A549 (cell line): Measurements from ENCODE around the gene DAD1.

ENCODE experiments used
- CHD4 ChIP-seq: fragments of 200-600 bp; sonication (generic); IDR thresholded peaks from 2 replicates; pipeline ENCODE4 v1.6.1; 2016; ENCODE audit warnings: antibody characterized with exemption, mild to moderate bottlenecking, borderline replicate concordance
- EP300 ChIP-seq, 2 experiments: fragments of >200 bp; sonication (Bioruptor Twin); formaldehyde crosslinking; IDR thresholded peaks; 2 replicates in 1 of 2; 3 replicates in 1 of 2; pipeline ENCODE4 v1.6.1; 2016 to 2017
- ESRRA ChIP-seq: fragments of 150-350 bp; IDR thresholded peaks from 2 replicates; pipeline ENCODE4 v1.6.1; 2014; ENCODE audit warnings: mild to moderate bottlenecking, low read length, borderline replicate concordance
- HDAC2 ChIP-seq: fragments of 200-600 bp; sonication (generic); IDR thresholded peaks from 2 replicates; pipeline ENCODE4 v1.6.1; 2016
- JUN ChIP-seq, 2 experiments: fragments of >200 bp; sonication (Bioruptor Twin); formaldehyde crosslinking; IDR thresholded peaks; 2 replicates in 1 of 2; 3 replicates in 1 of 2; pipeline ENCODE4 v1.6.1; 2016 to 2017
- KDM1A ChIP-seq: fragments of 200-600 bp; sonication (generic); IDR thresholded peaks from 2 replicates; pipeline ENCODE4 v1.6.1; 2016; ENCODE audit warnings: low read depth, mild to moderate bottlenecking
- POLR2A ChIP-seq: IDR thresholded peaks from 2 replicates; pipeline ENCODE4 v1.6.1; 2012; ENCODE audit warnings: mild to moderate bottlenecking, low read length
- RAD21 ChIP-seq, 2 experiments: fragments of >200 bp in 1 of 2; sonication (Bioruptor Twin) in 1 of 2; formaldehyde crosslinking in 1 of 2; IDR thresholded peaks in 1 of 2; conservative IDR thresholded peaks in 1 of 2; 2 replicates in 1 of 2; 3 replicates in 1 of 2; pipeline ENCODE4 v1.6.1; 2012 to 2018; ENCODE audit warnings: inconsistent platforms in 1 of 2
- RFX5 ChIP-seq: fragments of 450-650 bp; IDR thresholded peaks from 2 replicates; pipeline ENCODE4 v1.7.1; 2014; ENCODE audit warnings: antibody characterized with exemption, mild to moderate bottlenecking, moderate library complexity
- SREBF2 ChIP-seq: fragments of 450-650 bp; IDR thresholded peaks from 2 replicates; pipeline ENCODE4 v1.6.1; 2014; ENCODE audit warnings: mild to moderate bottlenecking, moderate library complexity
- ZNF302 ChIP-seq: fragments of 250-450 bp; sonication (Bioruptor Pico); IDR thresholded peaks from 2 replicates; pipeline ENCODE4 v1.9.0; 2021; ENCODE audit warnings: inconsistent platforms, mild to moderate bottlenecking, moderate library complexity
- TF ChIP-seq, protein P1 (sequence below): fragments of 450-650 bp; IDR thresholded peaks from 2 replicates; pipeline ENCODE4 v1.6.1; 2014; ENCODE audit warnings: antibody characterized with exemption
- TF ChIP-seq, protein P2 (sequence below): fragments of 200-600 bp; sonication (generic); IDR thresholded peaks from 2 replicates; pipeline ENCODE4 v1.6.1; 2016; ENCODE audit warnings: antibody characterized with exemption, mild to moderate bottlenecking, moderate library complexity
- TF ChIP-seq, protein P3 (sequence below): fragments of >200 bp; sonication (Bioruptor Twin); formaldehyde crosslinking; IDR thresholded peaks from 3 replicates; pipeline ENCODE4 v1.5.1; 2016

DNA sequence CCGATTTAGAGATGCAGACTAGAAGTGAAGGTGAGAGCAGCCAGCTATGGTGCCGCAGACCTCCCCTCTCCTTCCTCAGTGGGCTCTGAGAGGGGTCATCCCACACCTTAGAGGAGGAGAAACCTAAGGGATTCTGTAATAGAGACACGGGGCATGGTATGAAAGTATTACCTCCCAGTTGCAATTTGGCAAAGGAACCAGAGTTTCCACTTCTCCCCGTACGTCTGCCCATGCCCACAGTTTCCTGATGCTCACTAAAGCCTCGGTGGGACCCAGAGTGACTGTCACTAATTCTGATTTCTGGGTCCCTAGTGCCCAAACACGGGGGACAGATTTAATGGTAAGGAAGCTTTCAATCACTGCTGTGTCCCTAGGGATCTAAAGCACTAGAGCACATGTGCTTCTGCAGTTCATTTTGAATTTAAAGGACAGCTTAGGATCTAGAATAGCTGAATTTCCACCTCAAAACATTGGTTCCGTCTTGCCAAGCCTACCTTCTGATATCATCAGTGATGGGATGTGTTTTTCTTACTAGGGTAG lies 44.1 kb downstream of the DAD1 start:
- TF ChIP-seq, protein P1, sequence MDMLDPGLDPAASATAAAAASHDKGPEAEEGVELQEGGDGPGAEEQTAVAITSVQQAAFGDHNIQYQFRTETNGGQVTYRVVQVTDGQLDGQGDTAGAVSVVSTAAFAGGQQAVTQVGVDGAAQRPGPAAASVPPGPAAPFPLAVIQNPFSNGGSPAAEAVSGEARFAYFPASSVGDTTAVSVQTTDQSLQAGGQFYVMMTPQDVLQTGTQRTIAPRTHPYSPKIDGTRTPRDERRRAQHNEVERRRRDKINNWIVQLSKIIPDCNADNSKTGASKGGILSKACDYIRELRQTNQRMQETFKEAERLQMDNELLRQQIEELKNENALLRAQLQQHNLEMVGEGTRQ: no peak
- TF ChIP-seq, protein P2, sequence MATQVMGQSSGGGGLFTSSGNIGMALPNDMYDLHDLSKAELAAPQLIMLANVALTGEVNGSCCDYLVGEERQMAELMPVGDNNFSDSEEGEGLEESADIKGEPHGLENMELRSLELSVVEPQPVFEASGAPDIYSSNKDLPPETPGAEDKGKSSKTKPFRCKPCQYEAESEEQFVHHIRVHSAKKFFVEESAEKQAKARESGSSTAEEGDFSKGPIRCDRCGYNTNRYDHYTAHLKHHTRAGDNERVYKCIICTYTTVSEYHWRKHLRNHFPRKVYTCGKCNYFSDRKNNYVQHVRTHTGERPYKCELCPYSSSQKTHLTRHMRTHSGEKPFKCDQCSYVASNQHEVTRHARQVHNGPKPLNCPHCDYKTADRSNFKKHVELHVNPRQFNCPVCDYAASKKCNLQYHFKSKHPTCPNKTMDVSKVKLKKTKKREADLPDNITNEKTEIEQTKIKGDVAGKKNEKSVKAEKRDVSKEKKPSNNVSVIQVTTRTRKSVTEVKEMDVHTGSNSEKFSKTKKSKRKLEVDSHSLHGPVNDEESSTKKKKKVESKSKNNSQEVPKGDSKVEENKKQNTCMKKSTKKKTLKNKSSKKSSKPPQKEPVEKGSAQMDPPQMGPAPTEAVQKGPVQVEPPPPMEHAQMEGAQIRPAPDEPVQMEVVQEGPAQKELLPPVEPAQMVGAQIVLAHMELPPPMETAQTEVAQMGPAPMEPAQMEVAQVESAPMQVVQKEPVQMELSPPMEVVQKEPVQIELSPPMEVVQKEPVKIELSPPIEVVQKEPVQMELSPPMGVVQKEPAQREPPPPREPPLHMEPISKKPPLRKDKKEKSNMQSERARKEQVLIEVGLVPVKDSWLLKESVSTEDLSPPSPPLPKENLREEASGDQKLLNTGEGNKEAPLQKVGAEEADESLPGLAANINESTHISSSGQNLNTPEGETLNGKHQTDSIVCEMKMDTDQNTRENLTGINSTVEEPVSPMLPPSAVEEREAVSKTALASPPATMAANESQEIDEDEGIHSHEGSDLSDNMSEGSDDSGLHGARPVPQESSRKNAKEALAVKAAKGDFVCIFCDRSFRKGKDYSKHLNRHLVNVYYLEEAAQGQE: no peak
- TF ChIP-seq KDM1A (no peak), RAD21 (conservative IDR thresholded peaks at IDR 0.05 in 1 of 2, IDR thresholded peaks at IDR 0.05 in 1 of 2) (no peak), EP300 (IDR thresholded peaks at IDR 0.05) (no peak), POLR2A (no peak), HDAC2 (no peak), RFX5 (no peak), ZNF302 (CRISPR knock-in tag) (no peak), CHD4 (no peak), SREBF2 (no peak), JUN (IDR thresholded peaks at IDR 0.05) (no peak), ESRRA (no peak)
- TF ChIP-seq, protein P3, sequence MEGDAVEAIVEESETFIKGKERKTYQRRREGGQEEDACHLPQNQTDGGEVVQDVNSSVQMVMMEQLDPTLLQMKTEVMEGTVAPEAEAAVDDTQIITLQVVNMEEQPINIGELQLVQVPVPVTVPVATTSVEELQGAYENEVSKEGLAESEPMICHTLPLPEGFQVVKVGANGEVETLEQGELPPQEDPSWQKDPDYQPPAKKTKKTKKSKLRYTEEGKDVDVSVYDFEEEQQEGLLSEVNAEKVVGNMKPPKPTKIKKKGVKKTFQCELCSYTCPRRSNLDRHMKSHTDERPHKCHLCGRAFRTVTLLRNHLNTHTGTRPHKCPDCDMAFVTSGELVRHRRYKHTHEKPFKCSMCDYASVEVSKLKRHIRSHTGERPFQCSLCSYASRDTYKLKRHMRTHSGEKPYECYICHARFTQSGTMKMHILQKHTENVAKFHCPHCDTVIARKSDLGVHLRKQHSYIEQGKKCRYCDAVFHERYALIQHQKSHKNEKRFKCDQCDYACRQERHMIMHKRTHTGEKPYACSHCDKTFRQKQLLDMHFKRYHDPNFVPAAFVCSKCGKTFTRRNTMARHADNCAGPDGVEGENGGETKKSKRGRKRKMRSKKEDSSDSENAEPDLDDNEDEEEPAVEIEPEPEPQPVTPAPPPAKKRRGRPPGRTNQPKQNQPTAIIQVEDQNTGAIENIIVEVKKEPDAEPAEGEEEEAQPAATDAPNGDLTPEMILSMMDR: no peak
